WTC11 (cell line): ENCODE results near the gene MKNK2. TPM values are rescaled to one million over a fixed set of nuclear protein-coding genes. Genes with fewer than 3 reads are reported as not detected.

Experiments
- ATAC-seq: fragments of 200-7000 bp; cut with Tn5 transposase; 2 replicates; pipeline ENCODE4 v1.10.0; 2021; ENCODE audit warnings: mild to moderate bottlenecking, moderate library complexity
- CTCF ChIA-PET: fragments of 300-600 bp; sonication (Branson Sonifier 250); formaldehyde crosslinking; loops from one replicate; lab custom pipeline; 2021; ENCODE audit warnings: antibody characterized with exemption; lab: Charles Lee
- POLR2A ChIA-PET: fragments of 350-600 bp; sonication (Branson Sonifier 250); formaldehyde crosslinking; loops from one replicate; lab custom pipeline; 2021; ENCODE audit warnings: antibody characterized with exemption; lab: Charles Lee
- DNase-seq: peaks from one replicate; pipeline ENCODE4 v3.0.0; 2021; ENCODE audit warnings: low spot score
- H3K27ac Mint-ChIP-seq: 2 replicates; pipeline ENCODE4 v1.8.0; 2021; ENCODE audit warnings: mixed read lengths
- H3K27me3 Mint-ChIP-seq: 2 replicates; pipeline ENCODE4 v1.8.0; 2021; ENCODE audit warnings: low read depth, mild to moderate bottlenecking, moderate library complexity, mixed read lengths
- H3K36me3 Mint-ChIP-seq: 2 replicates; pipeline ENCODE4 v1.8.0; 2021; ENCODE audit warnings: mixed read lengths
- H3K4me1 Mint-ChIP-seq: 2 replicates; pipeline ENCODE4 v1.8.0; 2022; ENCODE audit warnings: mixed read lengths
- H3K4me3 Mint-ChIP-seq: 2 replicates; pipeline ENCODE4 v1.8.0; 2021; ENCODE audit warnings: mild to moderate bottlenecking, moderate library complexity, mixed read lengths
- H3K9me3 Mint-ChIP-seq: 2 replicates; pipeline ENCODE4 v1.8.0; 2021; ENCODE audit warnings: mixed read lengths
- CREM ChIP-seq: sonication (generic); formaldehyde crosslinking; IDR thresholded peaks from 2 replicates; pipeline ENCODE4 v1.8.1; 2022; ENCODE audit warnings: mild to moderate bottlenecking, missing genetic modification reagents, moderate library complexity
- ELF4 ChIP-seq: sonication (generic); formaldehyde crosslinking; IDR thresholded peaks from 2 replicates; pipeline ENCODE4 v1.8.1; 2022; ENCODE audit warnings: low read depth, mild to moderate bottlenecking, moderate library complexity, missing genetic modification reagents
- ETV6 ChIP-seq: sonication (generic); formaldehyde crosslinking; IDR thresholded peaks from 2 replicates; pipeline ENCODE4 v1.8.1; 2022; ENCODE audit warnings: mild to moderate bottlenecking, missing genetic modification reagents
- FOXJ3 ChIP-seq: sonication (generic); formaldehyde crosslinking; IDR thresholded peaks from 2 replicates; pipeline ENCODE4 v1.9.0; 2021; ENCODE audit warnings: missing genetic modification reagents, mild to moderate bottlenecking, borderline replicate concordance
- FOXK1 ChIP-seq: sonication (generic); formaldehyde crosslinking; IDR thresholded peaks from 2 replicates; pipeline ENCODE4 v1.8.0; 2022; ENCODE audit warnings: mild to moderate bottlenecking, moderate library complexity, missing genetic modification reagents
- FOXP1 ChIP-seq: sonication (generic); formaldehyde crosslinking; IDR thresholded peaks from 2 replicates; pipeline ENCODE4 v1.8.0; 2022; ENCODE audit warnings: missing genetic modification reagents, mild to moderate bottlenecking, moderate library complexity, borderline replicate concordance
- GABPB1 ChIP-seq: sonication (generic); formaldehyde crosslinking; IDR thresholded peaks from 2 replicates; pipeline ENCODE4 v1.8.1; 2023; ENCODE audit warnings: mild to moderate bottlenecking, missing genetic modification reagents
- HMGA2 ChIP-seq: fragments of 250-450 bp; sonication (Bioruptor Pico); IDR thresholded peaks from 2 replicates; pipeline ENCODE4 v1.4.0; 2021; ENCODE audit warnings: mild to moderate bottlenecking, moderate library complexity
- IRF2 ChIP-seq: sonication (generic); formaldehyde crosslinking; IDR thresholded peaks from 2 replicates; pipeline ENCODE4 v1.8.0; 2022; ENCODE audit warnings: low read depth, missing genetic modification reagents, borderline replicate concordance
- NR2C2 ChIP-seq: sonication (generic); formaldehyde crosslinking; IDR thresholded peaks from 2 replicates; pipeline ENCODE4 v1.8.0; 2022; ENCODE audit warnings: mild to moderate bottlenecking, missing genetic modification reagents
- NR3C1 ChIP-seq: sonication (generic); formaldehyde crosslinking; conservative IDR thresholded peaks from 2 replicates; pipeline ENCODE4 v1.8.1; 2023; ENCODE audit warnings: low read depth, mild to moderate bottlenecking, missing genetic modification reagents
- RELA ChIP-seq: sonication (generic); formaldehyde crosslinking; IDR thresholded peaks from 2 replicates; pipeline ENCODE4 v1.8.1; 2022; ENCODE audit warnings: missing genetic modification reagents, mild to moderate bottlenecking, borderline replicate concordance
- ZNF263 ChIP-seq: sonication (generic); formaldehyde crosslinking; IDR thresholded peaks from 2 replicates; pipeline ENCODE4 v1.8.1; 2022; ENCODE audit warnings: low read depth, mild to moderate bottlenecking, moderate library complexity, missing genetic modification reagents
- total RNA-seq: library from RNA; stranded (reverse); gene quantifications from 3 replicates; pipeline ENCODE4 v1.2.3, GENCODE V29; 2021
- TF ChIP-seq, protein P1 (sequence below): fragments of 250-450 bp; sonication (Bioruptor Pico); IDR thresholded peaks from 2 replicates; pipeline ENCODE4 v1.9.0; 2021; ENCODE audit warnings: moderate library complexity, mild to moderate bottlenecking, inconsistent platforms, borderline replicate concordance
- TF ChIP-seq, protein P2 (sequence below): sonication (generic); formaldehyde crosslinking; IDR thresholded peaks from 2 replicates; pipeline ENCODE4 v1.8.0; 2023; ENCODE audit warnings: missing genetic modification reagents, mild to moderate bottlenecking, borderline replicate concordance
- TF ChIP-seq, protein P3 (sequence below): sonication (generic); formaldehyde crosslinking; IDR thresholded peaks from 2 replicates; pipeline ENCODE4 v1.8.1; 2022; ENCODE audit warnings: mild to moderate bottlenecking, moderate library complexity, missing genetic modification reagents

Gene MKNK2
- total RNA-seq, 1 experiment from 2014 or later = 165 TPM

DNA sequence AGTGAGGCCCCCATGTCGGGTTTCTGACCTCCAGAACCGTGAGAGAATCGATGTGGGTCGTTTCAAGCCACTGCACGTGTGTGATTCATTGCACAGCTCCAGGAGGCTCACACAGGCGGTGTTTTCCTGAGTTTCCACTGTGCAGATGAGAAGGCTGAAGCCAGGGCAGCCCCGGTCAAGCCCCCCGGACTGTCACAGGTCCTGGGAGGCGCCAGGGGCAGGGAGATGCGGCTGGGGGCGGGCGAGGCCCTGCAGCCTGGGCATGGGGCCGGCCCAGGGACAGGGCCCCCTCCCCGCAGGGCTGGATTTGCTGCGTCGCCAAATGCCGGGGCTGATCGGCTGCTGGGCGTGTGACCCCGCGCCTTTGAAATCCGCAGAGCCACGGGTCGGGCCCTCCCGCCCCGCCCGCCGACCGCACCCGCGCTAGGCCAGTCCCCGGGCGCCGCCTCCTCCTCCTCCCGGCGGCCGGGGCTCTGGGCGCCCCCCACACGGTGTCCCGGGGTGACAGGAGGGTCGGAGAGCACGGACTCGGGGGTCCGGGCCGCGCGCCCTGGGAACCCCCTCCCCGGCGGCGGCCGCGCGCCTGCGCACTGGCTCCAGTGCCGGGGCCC is 9.9 kb upstream of the MKNK2 start (continued):
- TF ChIP-seq, protein P1, sequence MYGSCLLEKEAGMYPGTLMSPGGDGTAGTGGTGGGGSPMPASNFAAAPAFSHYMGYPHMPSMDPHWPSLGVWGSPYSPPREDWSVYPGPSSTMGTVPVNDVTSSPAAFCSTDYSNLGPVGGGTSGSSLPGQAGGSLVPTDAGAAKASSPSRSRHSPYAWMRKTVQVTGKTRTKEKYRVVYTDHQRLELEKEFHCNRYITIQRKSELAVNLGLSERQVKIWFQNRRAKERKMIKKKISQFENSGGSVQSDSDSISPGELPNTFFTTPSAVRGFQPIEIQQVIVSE (CRISPR knock-in tag) = no peak
- TF ChIP-seq FOXP1 (CRISPR knock-in tag) (0 out of 2 replicates have a peak, but pooled peaks have one; percentile 8), GABPB1 (peak; percentile 3; the same call in 1 of the 2 replicates), NR2C2 (no peak), ELF4 (no peak)

GRCh38 chr19:2059422-2060201 is 8.6 kb upstream of the MKNK2 start:
- Mint-ChIP-seq H3K27me3 (no peaks in the 10 kb centered on the region), H3K4me1 (peaks cover 34% of the 10 kb centered on the region), H3K4me3 (peak overlapping the region; percentile 81), H3K36me3 (no peaks in the 10 kb centered on the region), H3K27ac (peak overlapping the region; percentile 96), H3K9me3 (no peaks in the 10 kb centered on the region)
- CTCF ChIA-PET = interaction anchor here (0.6 to 1.2 kb wide), 4 partner anchors 8 to 195 kb away, joined by 3 to 8 read pairs (median 3); no protein-coding TSS in a partner anchor
- POLR2A ChIA-PET = interaction anchor here (0.6 to 1.6 kb wide), 2 partner anchors 8 to 78 kb away, joined by 3 to 5 read pairs; partner anchors contain the start of gene MKNK2
- no peak for ATAC-seq
- TF ChIP-seq, protein P2, sequence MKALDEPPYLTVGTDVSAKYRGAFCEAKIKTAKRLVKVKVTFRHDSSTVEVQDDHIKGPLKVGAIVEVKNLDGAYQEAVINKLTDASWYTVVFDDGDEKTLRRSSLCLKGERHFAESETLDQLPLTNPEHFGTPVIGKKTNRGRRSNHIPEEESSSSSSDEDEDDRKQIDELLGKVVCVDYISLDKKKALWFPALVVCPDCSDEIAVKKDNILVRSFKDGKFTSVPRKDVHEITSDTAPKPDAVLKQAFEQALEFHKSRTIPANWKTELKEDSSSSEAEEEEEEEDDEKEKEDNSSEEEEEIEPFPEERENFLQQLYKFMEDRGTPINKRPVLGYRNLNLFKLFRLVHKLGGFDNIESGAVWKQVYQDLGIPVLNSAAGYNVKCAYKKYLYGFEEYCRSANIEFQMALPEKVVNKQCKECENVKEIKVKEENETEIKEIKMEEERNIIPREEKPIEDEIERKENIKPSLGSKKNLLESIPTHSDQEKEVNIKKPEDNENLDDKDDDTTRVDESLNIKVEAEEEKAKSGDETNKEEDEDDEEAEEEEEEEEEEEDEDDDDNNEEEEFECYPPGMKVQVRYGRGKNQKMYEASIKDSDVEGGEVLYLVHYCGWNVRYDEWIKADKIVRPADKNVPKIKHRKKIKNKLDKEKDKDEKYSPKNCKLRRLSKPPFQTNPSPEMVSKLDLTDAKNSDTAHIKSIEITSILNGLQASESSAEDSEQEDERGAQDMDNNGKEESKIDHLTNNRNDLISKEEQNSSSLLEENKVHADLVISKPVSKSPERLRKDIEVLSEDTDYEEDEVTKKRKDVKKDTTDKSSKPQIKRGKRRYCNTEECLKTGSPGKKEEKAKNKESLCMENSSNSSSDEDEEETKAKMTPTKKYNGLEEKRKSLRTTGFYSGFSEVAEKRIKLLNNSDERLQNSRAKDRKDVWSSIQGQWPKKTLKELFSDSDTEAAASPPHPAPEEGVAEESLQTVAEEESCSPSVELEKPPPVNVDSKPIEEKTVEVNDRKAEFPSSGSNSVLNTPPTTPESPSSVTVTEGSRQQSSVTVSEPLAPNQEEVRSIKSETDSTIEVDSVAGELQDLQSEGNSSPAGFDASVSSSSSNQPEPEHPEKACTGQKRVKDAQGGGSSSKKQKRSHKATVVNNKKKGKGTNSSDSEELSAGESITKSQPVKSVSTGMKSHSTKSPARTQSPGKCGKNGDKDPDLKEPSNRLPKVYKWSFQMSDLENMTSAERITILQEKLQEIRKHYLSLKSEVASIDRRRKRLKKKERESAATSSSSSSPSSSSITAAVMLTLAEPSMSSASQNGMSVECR (CRISPR knock-in tag) = no peak
- TF ChIP-seq RELA (CRISPR knock-in tag) = no peak
- TF ChIP-seq GABPB1 = peak; percentile 99
- TF ChIP-seq, all 79 proteins: peak for 1
- no peak for DNase-seq

DNA sequence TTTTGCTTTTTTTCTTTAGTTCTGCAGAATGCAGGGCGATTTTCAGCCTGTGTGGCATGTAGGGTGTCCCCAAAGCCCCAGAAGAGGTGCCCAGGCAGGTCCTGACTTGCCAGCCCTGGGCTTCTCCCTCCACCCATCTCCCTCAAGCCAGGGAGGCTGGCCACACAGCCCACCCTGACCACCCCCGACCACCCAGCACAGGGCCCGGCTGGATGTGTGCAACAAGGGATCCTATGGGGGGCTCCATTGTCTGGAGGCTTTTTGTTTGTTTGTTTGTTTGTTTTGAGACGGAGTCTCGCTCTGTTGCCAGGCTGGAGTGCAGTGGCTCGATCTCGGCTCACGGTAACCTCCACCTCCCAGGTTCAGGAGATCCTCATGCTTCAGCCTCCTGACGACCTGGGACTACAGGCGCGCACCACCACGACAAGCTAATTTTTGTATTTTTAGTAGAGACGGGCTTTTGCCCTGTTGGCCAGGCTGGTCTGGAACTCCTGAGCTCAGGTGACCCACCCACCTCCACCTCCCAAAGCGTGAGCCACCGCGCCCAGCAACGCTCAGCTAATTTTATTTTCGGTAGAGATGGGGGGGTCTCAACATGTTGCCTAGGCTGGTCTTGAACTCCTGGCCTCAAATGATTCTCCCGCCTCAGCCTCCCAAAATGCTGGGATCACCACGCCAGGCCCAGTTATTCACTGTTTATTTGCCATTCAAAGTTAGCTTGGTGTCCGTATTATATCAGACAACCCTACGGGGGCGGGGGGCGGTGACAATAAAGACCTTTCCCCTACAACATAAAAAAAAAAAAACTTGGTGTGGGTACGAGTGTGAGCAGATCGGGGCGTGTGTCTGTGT is 7.8 kb upstream of the MKNK2 start:
- Mint-ChIP-seq H3K4me3 (no peak overlapping the region), H3K9me3 (no peaks in the 10 kb centered on the region), H3K27ac (peak overlapping the region; percentile 80), H3K4me1 (peaks cover 34% of the 10 kb centered on the region), H3K27me3 (no peaks in the 10 kb centered on the region), H3K36me3 (no peaks in the 10 kb centered on the region)
- no peak for DNase-seq
- no peak for ATAC-seq
- ChIA-PET POLR2A (interaction anchor here (0.6 to 1.1 kb wide), 2 partner anchors 16 to 79 kb away, joined by 3 to 5 read pairs; no protein-coding TSS in a partner anchor), CTCF (interaction anchor here (1.0 to 1.2 kb wide), 4 partner anchors 17 to 194 kb away, joined by 3 to 8 read pairs (median 4); partner anchors contain the start of gene MOB3A)
- TF ChIP-seq FOXK1 (CRISPR knock-in tag) (no peak), FOXJ3 (no peak), CREM (CRISPR knock-in tag) (no peak), IRF2 (CRISPR knock-in tag) (no peak), ETV6 (no peak), ZNF263 (CRISPR knock-in tag) (no peak), GABPB1 (no peak), HMGA2 (CRISPR knock-in tag) (no peak), NR3C1 (no peak)
- TF ChIP-seq, protein P1 (CRISPR knock-in tag) = no peak
- TF ChIP-seq, protein P3, sequence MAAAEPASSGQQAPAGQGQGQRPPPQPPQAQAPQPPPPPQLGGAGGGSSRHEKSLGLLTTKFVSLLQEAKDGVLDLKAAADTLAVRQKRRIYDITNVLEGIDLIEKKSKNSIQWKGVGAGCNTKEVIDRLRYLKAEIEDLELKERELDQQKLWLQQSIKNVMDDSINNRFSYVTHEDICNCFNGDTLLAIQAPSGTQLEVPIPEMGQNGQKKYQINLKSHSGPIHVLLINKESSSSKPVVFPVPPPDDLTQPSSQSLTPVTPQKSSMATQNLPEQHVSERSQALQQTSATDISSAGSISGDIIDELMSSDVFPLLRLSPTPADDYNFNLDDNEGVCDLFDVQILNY = no peak
